Testis (tissue), 2 donors: ENCODE results near the gene POLD3.
A peak's percentile ranks its signal among the peaks of the same experiment; 100 is the strongest.

Experiments used
- CTCF ChIP-seq, 3 experiments: fragments of 450-650 bp in 2 of 3; fragments of 200-600 bp in 1 of 3; sonication (generic) in 1 of 3; IDR thresholded peaks; one replicate each; pipeline ENCODE4 v1.5.1; 2016 to 2019; ENCODE audit warnings: antibody characterized with exemption in 3 of 3, mild to moderate bottlenecking in 2 of 3, moderate library complexity in 1 of 3
- POLR2A ChIP-seq: fragments of 450-650 bp; IDR thresholded peaks from one replicate; pipeline ENCODE4 v1.6.1; 2017; ENCODE audit warnings: antibody characterized with exemption, mild to moderate bottlenecking, moderate library complexity

- TF ChIP-seq CTCF (IDR thresholded peaks at IDR 0.05): peak; percentile 17 to 52 (median 19)
- TF ChIP-seq POLR2A: no peak
Observed at GRCh38 chr11:74683279-74683871, 91.0 kb downstream of the POLD3 start.
